Dermis blood vessel endothelial cell (primary cell): Measurements from ENCODE around the gene CDC23. TPM values are rescaled to one million over a fixed set of nuclear protein-coding genes. Genes with fewer than 3 reads are reported as not detected.
A peak's percentile ranks its signal among the peaks of the same experiment; 100 is the strongest.
"Not testable (repeated sequence)": the region's sequence is repeated elsewhere in the genome, so short reads cannot be mapped to it uniquely, and the experiment has no call there.

ENCODE experiments used
- DNase-seq: peaks from one replicate; pipeline ENCODE4 v3.0.0; 2010
- total RNA-seq: library from RNA; depleted of rRNA; stranded (reverse); fragments of >200 nt; gene quantifications from 2 replicates; pipeline ENCODE4 v1.2.3, GENCODE V29; 2014

CDC23 gene, protein sequence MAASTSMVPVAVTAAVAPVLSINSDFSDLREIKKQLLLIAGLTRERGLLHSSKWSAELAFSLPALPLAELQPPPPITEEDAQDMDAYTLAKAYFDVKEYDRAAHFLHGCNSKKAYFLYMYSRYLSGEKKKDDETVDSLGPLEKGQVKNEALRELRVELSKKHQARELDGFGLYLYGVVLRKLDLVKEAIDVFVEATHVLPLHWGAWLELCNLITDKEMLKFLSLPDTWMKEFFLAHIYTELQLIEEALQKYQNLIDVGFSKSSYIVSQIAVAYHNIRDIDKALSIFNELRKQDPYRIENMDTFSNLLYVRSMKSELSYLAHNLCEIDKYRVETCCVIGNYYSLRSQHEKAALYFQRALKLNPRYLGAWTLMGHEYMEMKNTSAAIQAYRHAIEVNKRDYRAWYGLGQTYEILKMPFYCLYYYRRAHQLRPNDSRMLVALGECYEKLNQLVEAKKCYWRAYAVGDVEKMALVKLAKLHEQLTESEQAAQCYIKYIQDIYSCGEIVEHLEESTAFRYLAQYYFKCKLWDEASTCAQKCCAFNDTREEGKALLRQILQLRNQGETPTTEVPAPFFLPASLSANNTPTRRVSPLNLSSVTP
- 34.0 and 35.6 TPM in 2 replicates for total RNA-seq

- peak; percentile 98 for DNase-seq
These were observed at the start of gene CDC23 for GRCh38 chr5:138213161-138214029. TSS of gene CDC23 (minus strand) at chr5:138213323. CDS start at chr5:138213312, 11 bp downstream.

- peak; percentile 47 for DNase-seq
These were observed 45.7 kb upstream of the CDC23 start for GRCh38 chr5:138258704-138259292.

DNA sequence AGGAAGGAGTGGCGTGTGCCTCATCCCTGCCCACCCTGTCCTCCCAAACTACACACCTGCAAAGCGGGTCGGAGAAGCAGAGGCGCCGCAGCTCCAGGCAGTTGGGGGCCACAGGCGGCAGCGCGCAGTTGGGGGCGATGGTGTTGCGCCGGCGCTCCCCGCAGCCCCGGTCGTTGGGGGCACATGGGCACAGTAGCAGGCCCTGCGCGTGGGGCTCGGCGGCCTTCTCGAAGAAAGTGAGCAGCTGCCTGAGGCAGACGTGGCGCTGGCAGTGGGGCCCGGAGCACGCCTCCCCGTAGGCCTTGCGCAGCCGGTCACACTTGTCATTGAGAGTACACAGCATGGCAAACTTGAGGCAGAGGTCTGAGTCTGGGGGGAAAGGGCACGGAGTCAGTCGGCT is 44.5 kb upstream of the CDC23 start:
- no peak for DNase-seq

GRCh38 chr5:138252944-138253343 is 39.8 kb upstream of the CDC23 start:
- no peak for DNase-seq

- DNase-seq = not testable (repeated sequence)
These were observed 34.7 kb upstream of the CDC23 start for GRCh38 chr5:138247800-138248199.

- DNase-seq = no peak
These were observed 33.7 kb upstream of the CDC23 start for GRCh38 chr5:138246822-138247221.

DNA sequence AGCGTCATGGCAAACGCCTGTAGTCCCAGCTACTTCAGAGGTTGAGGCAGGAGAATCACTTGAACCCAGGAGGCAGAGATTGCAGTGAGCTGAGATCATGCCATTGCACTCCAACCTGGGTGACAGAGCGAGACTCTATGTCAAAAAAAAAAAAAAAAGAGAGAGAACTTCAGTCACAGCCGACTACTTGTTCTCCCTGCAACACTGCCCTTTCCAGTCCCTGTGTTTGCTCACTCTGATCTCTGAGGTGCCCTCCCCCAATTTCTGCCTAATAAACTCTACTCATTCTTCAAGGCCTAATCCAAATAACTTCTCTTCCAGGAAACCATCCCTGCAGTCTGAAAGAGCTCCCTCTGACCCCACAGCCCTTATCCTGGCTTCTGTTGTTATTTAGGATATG is 33.2 kb upstream of the CDC23 start:
- DNase-seq = no peak

GRCh38 chr5:138245717-138246116 is 32.6 kb upstream of the CDC23 start:
- no peak for DNase-seq

DNA sequence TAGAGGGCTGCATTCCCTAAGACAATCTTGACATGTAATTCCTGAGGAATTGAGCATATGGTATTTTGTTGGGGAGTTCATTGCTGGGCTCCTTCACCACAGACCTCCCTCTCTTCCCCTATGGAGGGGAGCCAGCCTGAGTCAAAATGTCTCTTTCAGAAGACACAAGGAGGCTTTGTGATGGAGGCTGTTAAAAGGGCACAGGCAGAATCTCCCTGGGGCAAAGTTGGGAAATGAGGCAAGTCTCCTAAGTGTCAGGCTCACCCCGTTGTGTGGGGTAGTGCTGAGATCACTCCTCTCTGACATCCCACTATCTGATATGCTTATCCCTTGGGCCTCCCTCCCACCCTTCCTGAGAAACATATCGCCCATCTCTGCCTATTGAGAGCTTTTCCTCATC is 30.7 kb upstream of the CDC23 start:
- no peak for DNase-seq

- peak; percentile 55 for DNase-seq
These were observed 28.8 kb upstream of the CDC23 start for GRCh38 chr5:138241688-138242571.

DNA sequence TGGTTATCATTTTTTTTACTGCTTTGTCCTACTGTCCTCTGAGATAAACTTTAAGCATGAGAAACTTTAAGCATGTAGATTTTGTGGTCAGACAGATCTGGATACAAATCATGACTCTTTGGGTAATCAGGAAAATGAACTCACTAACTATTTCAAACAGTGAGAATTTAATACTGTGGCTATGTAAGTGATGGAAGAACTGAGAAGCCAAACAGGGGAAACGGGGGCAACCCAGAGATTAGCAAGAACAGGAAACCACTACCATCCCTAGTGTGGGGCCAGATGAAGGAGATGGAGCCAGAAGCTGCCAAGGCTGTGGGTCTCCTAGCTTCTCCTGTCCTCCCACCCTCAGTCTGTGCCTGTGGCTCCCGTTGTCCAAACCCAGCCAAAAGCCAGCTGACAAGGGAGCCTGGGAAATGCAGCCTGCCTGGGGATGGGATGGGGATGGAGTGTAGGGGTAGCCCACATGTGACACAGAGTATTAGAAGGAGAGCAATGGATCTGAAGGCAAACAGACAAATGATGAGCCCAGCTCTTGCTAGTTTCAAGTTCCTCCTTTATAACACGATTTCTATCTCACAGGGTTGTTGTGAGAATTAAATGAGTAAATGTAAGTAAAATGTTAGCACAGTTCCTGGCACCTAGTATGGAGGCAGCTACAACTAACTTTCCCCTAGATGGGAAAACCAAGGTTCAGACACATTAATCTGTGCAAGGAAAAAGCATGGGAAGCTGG is 27.7 kb upstream of the CDC23 start:
- DNase-seq = no peak

GRCh38 chr5:138238034-138238433 is 24.9 kb upstream of the CDC23 start:
- no peak for DNase-seq

DNA sequence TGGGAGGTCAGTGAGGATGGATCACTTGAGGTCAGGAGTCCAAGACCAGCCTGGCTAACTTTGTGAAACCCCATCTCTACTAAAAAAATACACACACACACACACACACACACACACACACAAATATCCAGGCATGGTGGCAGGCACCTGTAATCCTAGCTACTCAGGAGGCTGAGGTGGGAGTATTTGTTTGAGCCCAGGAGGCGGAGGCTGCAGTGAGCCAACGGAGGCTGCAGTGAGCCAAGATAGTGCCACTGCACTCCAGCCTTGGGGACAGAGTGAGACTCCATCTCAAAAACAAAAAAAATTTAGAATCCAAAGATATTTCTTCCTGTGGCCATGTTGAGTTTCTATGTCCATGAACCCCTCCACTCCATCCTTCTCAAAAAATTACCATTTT is 21.5 kb upstream of the CDC23 start:
- DNase-seq = no peak

DNA sequence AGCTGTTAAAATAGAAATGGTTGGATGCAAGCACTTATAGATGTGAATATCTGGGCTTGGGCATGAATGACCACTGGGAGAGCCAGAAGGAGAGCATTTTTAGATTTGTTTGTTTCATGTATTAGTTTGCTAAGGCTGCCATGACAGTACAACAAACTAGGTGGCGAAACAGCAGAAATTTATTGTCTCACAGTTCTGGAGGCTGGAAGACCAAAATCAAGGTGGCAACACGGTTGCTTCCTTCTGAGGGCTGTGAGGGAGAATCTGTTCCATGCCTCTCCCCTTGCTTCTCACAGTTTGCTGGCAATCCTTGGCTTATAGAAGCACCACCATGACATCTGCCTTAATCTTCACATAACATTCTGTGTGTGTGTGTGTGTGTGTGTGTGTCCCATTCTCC is 20.2 kb upstream of the CDC23 start:
- no peak for DNase-seq

GRCh38 chr5:138230981-138231589 is 18.0 kb upstream of the CDC23 start:
- peak; percentile 20 for DNase-seq

GRCh38 chr5:138230261-138230660 is 17.1 kb upstream of the CDC23 start:
- DNase-seq = no peak

- DNase-seq = no peak
These were observed 16.3 kb upstream of the CDC23 start for GRCh38 chr5:138229387-138229786.

- no peak for DNase-seq
These were observed 13.8 kb upstream of the CDC23 start for GRCh38 chr5:138226910-138227309.

- no peak for DNase-seq
These were observed 11.6 kb upstream of the CDC23 start for GRCh38 chr5:138224712-138225111.

DNA sequence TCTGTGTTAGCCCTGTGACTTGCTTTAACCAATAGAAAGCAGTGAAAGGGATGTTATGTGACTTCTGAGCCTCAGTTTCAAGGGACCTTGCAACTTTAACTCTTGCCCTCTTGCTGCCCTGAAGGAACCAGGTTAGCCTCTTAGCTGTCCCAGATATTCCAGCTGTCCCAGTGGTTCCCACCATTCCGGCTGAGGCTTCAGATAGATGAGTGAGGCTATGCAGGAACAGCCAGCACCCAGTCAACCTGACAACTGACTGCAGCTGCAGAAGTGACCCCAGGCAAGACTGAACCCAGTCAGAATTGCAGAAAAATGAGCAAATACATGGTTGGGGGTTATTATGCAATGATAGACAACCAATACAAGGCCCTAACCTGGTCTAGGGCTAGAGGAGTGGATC is 10.4 kb upstream of the CDC23 start:
- no peak for DNase-seq

DNA sequence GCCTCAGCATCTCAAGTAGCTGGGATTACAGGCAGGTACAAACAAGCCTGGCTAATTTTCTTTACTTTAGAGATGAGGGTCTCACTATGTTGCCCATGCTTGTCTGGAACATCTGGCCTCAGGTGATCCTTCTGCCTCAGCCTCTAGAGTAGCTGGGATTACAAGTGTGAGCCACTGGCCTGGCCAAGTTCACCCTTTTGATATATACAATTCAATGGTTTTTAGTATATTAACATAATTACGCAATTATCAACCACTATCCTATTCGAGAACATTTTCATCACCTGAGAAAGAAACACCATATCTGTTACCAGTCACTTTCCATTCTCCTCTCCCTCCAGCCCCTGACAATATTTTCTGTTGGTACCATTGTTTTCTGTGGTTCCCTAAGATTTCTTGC is 3.7 kb upstream of the CDC23 start:
- DNase-seq = no peak
